HFFc6 (cell line): ENCODE data around the gene DDAH1. TPM values are rescaled to one million over a fixed set of nuclear protein-coding genes. Genes with fewer than 3 reads are reported as not detected.
A peak's percentile ranks its signal among the peaks of the same experiment; 100 is the strongest.

Experiments
- DNase-seq: peaks from one replicate; pipeline ENCODE4 v3.0.0-alpha.2; 2018
- H3K27ac Mint-ChIP-seq: 2 replicates; pipeline ENCODE4 v1.8.0; 2020; ENCODE audit warnings: mild to moderate bottlenecking, mixed read lengths
- H3K27me3 Mint-ChIP-seq: 2 replicates; pipeline ENCODE4 v1.8.0; 2021; ENCODE audit warnings: mild to moderate bottlenecking, moderate library complexity, mixed read lengths; ENCODE audit not compliant: insufficient read depth
- H3K36me3 Mint-ChIP-seq: 2 replicates; pipeline ENCODE4 v1.8.0; 2021; ENCODE audit warnings: low read depth, mixed read lengths
- H3K4me1 Mint-ChIP-seq: 2 replicates; pipeline ENCODE4 v1.8.0; 2020; ENCODE audit warnings: low read depth, mixed read lengths
- H3K4me3 Mint-ChIP-seq: 2 replicates; pipeline ENCODE4 v1.8.0; 2020; ENCODE audit warnings: mild to moderate bottlenecking, moderate library complexity, mixed read lengths
- H3K9me3 Mint-ChIP-seq: 2 replicates; pipeline ENCODE4 v1.8.0; 2020; ENCODE audit warnings: mild to moderate bottlenecking, mixed read lengths
- total RNA-seq, 6 experiments: library from RNA; stranded (reverse); fragmentation: NEBNext Ultra II Directional; extraction: Animal tissue kit (Norgen Biotek cat#: 25700); gene quantifications; 2 replicates in 1 of 6; 3 replicates in 5 of 6; pipeline ENCODE4 v1.2.3, GENCODE V29; 2021
- TF ChIP-seq, protein P1 (sequence below): fragments of 200-600 bp; sonication (generic); IDR thresholded peaks from 2 replicates; pipeline ENCODE4 v1.5.0; 2021; ENCODE audit warnings: antibody characterized with exemption, mild to moderate bottlenecking

Gene DDAH1
- total RNA-seq, 6 experiments from 2014 or later = 235 to 320 (median 277) TPM

DNA sequence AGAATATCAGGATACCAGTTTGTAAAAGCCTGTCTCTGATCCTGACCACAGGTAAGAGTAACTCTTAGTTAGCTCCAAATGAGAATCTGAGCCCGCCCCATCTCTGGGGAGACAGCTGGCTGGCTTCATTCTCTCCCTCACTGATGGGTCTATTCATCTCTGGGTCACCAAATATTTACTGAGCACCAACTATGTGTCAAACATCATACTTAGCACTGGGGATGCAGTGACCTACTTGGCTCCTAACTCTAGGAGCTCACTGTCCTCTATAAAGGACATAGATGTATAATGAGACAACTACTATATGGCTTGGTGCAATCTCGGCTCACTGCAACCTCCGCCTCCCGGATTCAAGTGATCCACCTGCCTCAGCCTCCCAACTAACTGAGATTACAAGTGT, 158.7 kb downstream of the DDAH1 start:
- Mint-ChIP-seq H3K27ac (no peak overlapping the region), H3K36me3 (peaks cover 7% of the 10 kb centered on the region; the same call in 1 of the 2 replicates), H3K4me1 (peaks cover 37% of the 10 kb centered on the region), H3K9me3 (peaks cover 7% of the 10 kb centered on the region), H3K27me3 (peaks cover 24% of the 10 kb centered on the region), H3K4me3 (no peak overlapping the region)
- TF ChIP-seq, protein P1, sequence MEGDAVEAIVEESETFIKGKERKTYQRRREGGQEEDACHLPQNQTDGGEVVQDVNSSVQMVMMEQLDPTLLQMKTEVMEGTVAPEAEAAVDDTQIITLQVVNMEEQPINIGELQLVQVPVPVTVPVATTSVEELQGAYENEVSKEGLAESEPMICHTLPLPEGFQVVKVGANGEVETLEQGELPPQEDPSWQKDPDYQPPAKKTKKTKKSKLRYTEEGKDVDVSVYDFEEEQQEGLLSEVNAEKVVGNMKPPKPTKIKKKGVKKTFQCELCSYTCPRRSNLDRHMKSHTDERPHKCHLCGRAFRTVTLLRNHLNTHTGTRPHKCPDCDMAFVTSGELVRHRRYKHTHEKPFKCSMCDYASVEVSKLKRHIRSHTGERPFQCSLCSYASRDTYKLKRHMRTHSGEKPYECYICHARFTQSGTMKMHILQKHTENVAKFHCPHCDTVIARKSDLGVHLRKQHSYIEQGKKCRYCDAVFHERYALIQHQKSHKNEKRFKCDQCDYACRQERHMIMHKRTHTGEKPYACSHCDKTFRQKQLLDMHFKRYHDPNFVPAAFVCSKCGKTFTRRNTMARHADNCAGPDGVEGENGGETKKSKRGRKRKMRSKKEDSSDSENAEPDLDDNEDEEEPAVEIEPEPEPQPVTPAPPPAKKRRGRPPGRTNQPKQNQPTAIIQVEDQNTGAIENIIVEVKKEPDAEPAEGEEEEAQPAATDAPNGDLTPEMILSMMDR = no peak
- no peak for DNase-seq

- Mint-ChIP-seq H3K27me3 (peaks cover 11% of the 10 kb centered on the region), H3K9me3 (no peaks in the 10 kb centered on the region), H3K36me3 (no peaks in the 10 kb centered on the region), H3K4me1 (peaks cover 22% of the 10 kb centered on the region), H3K27ac (no peak overlapping the region), H3K4me3 (no peak overlapping the region)
- TF ChIP-seq, protein P1 = no peak
- no peak for DNase-seq
Observed at GRCh38 chr1:85303440-85304162, 161.4 kb downstream of the DDAH1 start.

GRCh38 chr1:85300140-85300539, 164.8 kb downstream of the DDAH1 start:
- Mint-ChIP-seq H3K27ac (no peak overlapping the region), H3K4me1 (peaks cover 37% of the 10 kb centered on the region), H3K36me3 (no peaks in the 10 kb centered on the region), H3K4me3 (no peak overlapping the region), H3K27me3 (peaks cover 7% of the 10 kb centered on the region), H3K9me3 (no peaks in the 10 kb centered on the region)
- DNase-seq = no peak
- TF ChIP-seq, protein P1 = no peak

DNA sequence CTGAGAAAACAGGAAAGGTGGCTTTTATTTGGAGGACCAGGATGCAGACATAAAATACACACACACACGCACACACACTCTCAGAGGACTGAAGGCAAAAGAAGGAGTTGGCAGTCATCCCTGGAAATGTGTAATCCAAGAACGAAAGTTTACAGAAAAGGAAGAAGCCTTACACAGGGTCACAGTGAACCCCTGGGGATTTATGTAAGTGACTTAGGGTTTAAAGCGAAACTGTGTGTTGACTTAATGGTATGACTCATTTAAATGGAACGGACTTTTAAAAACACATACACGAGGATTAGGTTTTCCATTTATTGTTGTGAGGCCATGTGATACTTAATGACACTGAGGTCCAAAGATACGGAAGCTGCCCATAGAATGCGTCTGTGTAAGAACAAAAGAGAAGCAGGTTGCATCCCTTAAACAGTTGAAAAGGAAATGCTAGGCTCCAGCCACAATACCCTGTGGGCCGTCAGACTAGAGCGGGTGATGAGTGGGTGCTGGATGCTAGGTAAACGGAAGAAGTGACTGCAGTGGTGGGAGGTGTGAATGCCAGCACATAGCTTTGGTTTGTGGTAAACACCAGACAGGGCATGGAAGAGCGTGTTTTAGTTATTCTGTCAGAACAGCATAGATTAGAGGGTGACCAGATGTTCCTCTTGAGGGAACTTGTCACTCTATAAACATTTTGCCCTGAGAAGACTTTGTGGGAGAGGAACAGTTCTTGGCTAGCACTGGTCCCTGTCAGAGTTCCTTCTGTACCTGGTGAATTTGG, 166.9 kb downstream of the DDAH1 start:
- Mint-ChIP-seq H3K9me3 (no peaks in the 10 kb centered on the region), H3K4me3 (peak overlapping the region; percentile 80), H3K27me3 (peaks cover 2% of the 10 kb centered on the region), H3K27ac (peak overlapping the region; percentile 89), H3K4me1 (peaks cover 44% of the 10 kb centered on the region), H3K36me3 (no peaks in the 10 kb centered on the region)
- TF ChIP-seq, protein P1 = no peak
- DNase-seq = peak; percentile 96

DNA sequence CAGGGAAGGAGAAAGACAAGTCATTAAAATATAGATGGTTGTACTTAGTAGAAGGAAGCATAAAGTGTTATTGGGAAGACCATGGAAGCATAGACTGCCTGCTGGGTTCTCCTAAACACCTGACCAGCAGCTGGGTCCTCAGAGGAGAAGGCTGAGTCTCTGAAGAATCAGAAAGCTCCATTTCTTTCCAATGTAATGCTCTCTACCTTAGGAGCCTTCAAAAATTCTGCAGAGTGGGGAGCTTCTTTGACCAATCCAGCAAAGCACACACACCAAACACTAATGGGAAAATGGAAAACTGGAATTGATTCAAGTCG, 167.5 kb downstream of the DDAH1 start:
- no peaks in the 10 kb centered on the region for H3K9me3 Mint-ChIP-seq
- TF ChIP-seq, protein P1 = no peak
- no peaks in the 10 kb centered on the region; the same call in none of the 2 replicates for H3K27me3 Mint-ChIP-seq
- H3K4me3 Mint-ChIP-seq = peak overlapping the region; percentile 80
- DNase-seq = no peak
- peaks cover 45% of the 10 kb centered on the region for H3K4me1 Mint-ChIP-seq
- H3K27ac Mint-ChIP-seq = peak overlapping the region; percentile 89
- H3K36me3 Mint-ChIP-seq = no peaks in the 10 kb centered on the region
